Aorta (tissue), 5 donors: ENCODE data around the gene MIPOL1. TPM values are rescaled to one million over a fixed set of nuclear protein-coding genes. Genes with fewer than 3 reads are reported as not detected.

Source experiments
- ATAC-seq: fragments of 200-7000 bp; cut with Tn5 transposase; one replicate; pipeline ENCODE4 v1.9.1; 2022; ENCODE audit warnings: moderate library complexity; ENCODE audit not compliant: low FRiP score
- DNase-seq, 2 donors: peaks; one replicate each; pipeline ENCODE4 v3.0.0-alpha.2; 2020
- H3K27ac ChIP-seq, 2 donors: one replicate each; pipeline ENCODE4 v1.5.1; 2013; ENCODE audit warnings: low read length in 2 of 2, mild to moderate bottlenecking in 2 of 2, moderate library complexity in 2 of 2, control low read depth in 1 of 2, inconsistent platforms in 1 of 2, low read depth in 1 of 2
- H3K27me3 ChIP-seq, 2 donors: one replicate each; pipeline ENCODE4 v1.6.1; 2013; ENCODE audit warnings: control low read depth in 1 of 2, low read length in 1 of 2, mild to moderate bottlenecking in 1 of 2, moderate library complexity in 1 of 2; ENCODE audit not compliant: insufficient read depth in 2 of 2, control insufficient read depth in 1 of 2
- H3K36me3 ChIP-seq, 2 donors: one replicate each; pipeline ENCODE4 v1.6.1; 2013; ENCODE audit warnings: control low read depth in 1 of 2, low read length in 1 of 2, mild to moderate bottlenecking in 1 of 2; ENCODE audit not compliant: insufficient read depth in 2 of 2, control insufficient read depth in 1 of 2
- H3K4me1 ChIP-seq, 2 donors: one replicate each; pipeline ENCODE4 v1.6.1; 2013; ENCODE audit warnings: low read length in 2 of 2, control low read depth in 1 of 2, mild to moderate bottlenecking in 1 of 2, moderate library complexity in 1 of 2; ENCODE audit not compliant: insufficient read depth in 2 of 2, control insufficient read depth in 1 of 2
- H3K4me3 ChIP-seq, 2 donors: one replicate each; pipeline ENCODE4 v1.5.1; 2013; ENCODE audit warnings: low read length in 2 of 2, control low read depth in 1 of 2, mild to moderate bottlenecking in 1 of 2
- H3K9me3 ChIP-seq: one replicate; pipeline ENCODE4 v1.6.1; 2013; ENCODE audit warnings: mild to moderate bottlenecking, low read length; ENCODE audit not compliant: control insufficient read depth
- WGBS, 2 donors: extraction: QIAGEN DNeasy Blood & Tissue Kit; methylation state at CpG; one replicate each; pipeline ENCODE4 v1.1.7; 2013; 5-methylcytosine and 5-hydroxymethylcytosine counted together
- intact Hi-C, 2 donors: fragments of 100-400 bp; cut with DNase I; formaldehyde crosslinking; loops; one replicate each; pipeline versions ENCODE4 v1.14.2 to v1.15.0; 2022
- polyA plus RNA-seq, 2 donors: library from polyadenylated mRNA; stranded (reverse); fragments of 200-250 nt; gene quantifications; one replicate each; pipeline ENCODE4 v1.2.3, GENCODE V29; 2013
- total RNA-seq, 2 donors: library from RNA; stranded (reverse); fragmentation: NEBNext Ultra II Directional; extraction: Animal tissue kit (Norgen Biotek cat#: 25700); gene quantifications; one replicate each; pipeline ENCODE4 v1.2.1, GENCODE V29; 2021
- donor health status: healthy with polysubstance abuse.
- donor health status: Bipolar disorder and iron deficiency.
- donor health status: DM: no; HTN: no; CAD: no.
- donor health status: DM: no; HTN: no; CAD: no.
- donor health status: DM: yes; HTN: yes; CAD: no.

Gene MIPOL1
- total and polyA plus RNA-seq, 4 donors = 3.4 to 20.6 (median 11.9) TPM

DNA sequence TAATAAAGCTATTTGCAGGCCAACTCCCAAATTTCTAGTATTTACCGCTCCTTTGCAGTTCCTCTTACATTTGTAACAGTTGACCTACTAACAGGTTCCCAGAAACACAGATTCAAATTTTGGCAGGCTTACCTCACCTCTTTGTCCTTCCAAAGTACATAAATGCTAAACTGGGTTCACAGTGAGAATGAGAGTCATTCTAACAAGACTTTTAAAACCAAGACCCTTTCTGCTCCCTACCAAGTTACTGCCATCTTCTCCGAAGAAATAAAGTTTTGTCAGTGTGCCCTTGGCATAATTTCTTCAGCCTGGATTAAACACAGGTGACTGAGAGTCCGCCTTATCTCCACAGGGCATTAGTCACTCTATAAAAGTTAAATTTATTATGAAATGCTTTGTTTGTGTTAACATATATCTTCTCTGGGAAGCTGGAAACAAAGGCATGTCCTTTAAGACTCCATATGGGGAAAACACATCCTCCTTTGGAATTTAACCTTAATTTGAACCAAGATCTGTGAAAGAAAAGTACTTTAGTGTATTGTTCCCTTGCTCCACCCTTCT lies 369.2 kb downstream of the MIPOL1 start:
- intact Hi-C loops = no loop called here
- no peaks in the 10 kb centered on the region for H3K36me3 ChIP-seq
- ATAC-seq (no peak), DNase-seq (no peak)
- no peaks in the 10 kb centered on the region for H3K27me3 ChIP-seq
- H3K9me3 ChIP-seq = no peaks in the 10 kb centered on the region
- H3K4me1 ChIP-seq = no peaks in the 10 kb centered on the region
- no peak overlapping the region for H3K27ac ChIP-seq
- H3K4me3 ChIP-seq = no peak overlapping the region
- 6 to 9% methylated on average over 3 of the region's 3 CpGs for WGBS, 2 donors

DNA sequence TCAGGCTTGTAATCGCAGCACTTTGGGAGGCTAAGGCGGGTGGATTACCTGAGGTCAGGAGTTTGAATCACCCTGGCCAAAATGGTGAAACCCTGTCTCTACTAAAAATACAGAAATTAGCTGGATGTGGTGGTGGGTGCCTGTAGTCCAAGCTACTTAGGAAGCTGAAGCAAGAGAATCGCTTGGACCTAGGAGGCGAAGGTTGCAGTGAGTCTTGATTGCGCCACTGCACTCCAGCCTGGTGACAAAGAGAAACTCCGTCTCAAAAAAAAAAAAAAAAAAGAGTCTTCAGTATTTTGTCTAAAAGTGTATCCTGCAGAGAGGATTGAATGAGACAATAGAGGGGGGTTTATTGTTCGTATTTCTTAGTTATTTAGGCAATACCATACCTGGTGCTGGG lies 372.0 kb downstream of the MIPOL1 start:
- DNase-seq (no peak), ATAC-seq (no peak)
- intact Hi-C loops = no loop called here
- WGBS, 2 donors = 94 to 96% methylated on average over 7 of the region's 7 CpGs
- Histone ChIP-seq H3K4me3 (no peak overlapping the region), H3K4me1 (no peaks in the 10 kb centered on the region), H3K9me3 (no peaks in the 10 kb centered on the region), H3K27me3 (no peaks in the 10 kb centered on the region), H3K27ac (no peak overlapping the region), H3K36me3 (no peaks in the 10 kb centered on the region)

DNA sequence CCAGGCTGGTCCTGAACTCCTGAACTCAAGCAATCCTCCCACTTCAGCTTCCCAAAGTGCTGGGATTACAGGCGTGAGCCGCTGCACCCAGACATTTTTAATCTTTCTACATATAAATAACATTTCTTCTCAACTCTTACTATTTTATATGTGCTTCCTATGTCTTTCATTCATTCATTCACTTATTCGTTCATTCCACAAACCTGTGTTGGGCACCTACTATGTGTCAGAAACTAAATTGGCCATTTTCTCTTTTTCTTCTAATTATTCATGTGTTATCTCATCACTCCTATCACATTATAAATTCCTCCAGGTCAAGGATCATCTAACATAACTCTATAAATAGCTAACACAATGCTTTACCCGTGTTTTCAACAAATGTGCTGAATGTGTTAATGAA lies 373.7 kb downstream of the MIPOL1 start:
- Histone ChIP-seq H3K4me1 (no peaks in the 10 kb centered on the region), H3K36me3 (no peaks in the 10 kb centered on the region), H3K4me3 (no peak overlapping the region), H3K9me3 (no peaks in the 10 kb centered on the region), H3K27ac (no peak overlapping the region), H3K27me3 (no peaks in the 10 kb centered on the region)
- no peak for ATAC-seq
- WGBS, 2 donors = 95 to 97% methylated on average over 4 of the region's 4 CpGs
- intact Hi-C loops = no loop called here
- DNase-seq = no peak

DNA sequence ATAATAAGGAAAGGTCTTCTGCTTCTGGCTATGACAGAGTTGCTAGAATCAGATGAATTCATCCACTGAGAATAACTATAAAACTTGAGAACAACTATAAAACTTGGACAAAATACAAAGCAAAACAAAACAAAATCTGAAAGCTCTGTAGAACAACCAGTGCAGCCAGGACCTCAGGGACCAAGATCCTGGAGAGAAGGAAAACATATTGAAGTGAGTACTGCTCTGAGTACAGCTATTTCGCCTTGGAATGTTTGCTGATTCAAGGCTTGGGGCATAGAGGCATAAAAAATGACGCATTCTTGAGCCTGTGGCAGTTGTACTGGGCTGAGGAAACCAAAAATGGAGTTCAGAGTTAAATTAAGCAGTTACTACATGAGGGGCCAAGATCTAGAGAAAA lies 375.6 kb downstream of the MIPOL1 start:
- H3K27ac ChIP-seq = no peak overlapping the region
- intact Hi-C loops = no loop called here
- ATAC-seq (no peak), DNase-seq (no peak)
- H3K4me1 ChIP-seq = no peaks in the 10 kb centered on the region
- WGBS, 2 donors = 7 to 12% methylated on average over 2 of the region's 2 CpGs
- no peaks in the 10 kb centered on the region for H3K9me3 ChIP-seq
- H3K4me3 ChIP-seq = no peak overlapping the region
- no peaks in the 10 kb centered on the region for H3K27me3 ChIP-seq
- H3K36me3 ChIP-seq = no peaks in the 10 kb centered on the region

DNA sequence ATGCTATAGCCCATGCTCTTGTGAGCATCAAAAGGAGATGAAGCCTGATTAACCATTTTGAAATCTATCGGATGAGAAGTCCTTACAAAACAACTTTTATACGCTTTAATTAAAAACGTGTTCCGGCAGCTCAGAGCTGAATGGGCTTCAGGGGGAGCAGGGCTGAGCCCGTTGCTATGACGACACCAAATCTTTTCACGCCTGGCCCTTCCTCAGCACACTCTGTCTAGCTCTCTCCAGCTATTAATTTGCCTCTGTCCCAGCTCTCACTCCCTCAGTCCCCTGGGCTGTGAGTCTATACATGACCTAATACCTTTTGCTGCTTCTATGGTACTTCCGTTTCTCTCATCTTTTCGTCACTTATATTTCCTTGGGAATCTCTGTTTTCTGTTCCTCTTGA lies 381.5 kb downstream of the MIPOL1 start:
- Histone ChIP-seq H3K9me3 (no peaks in the 10 kb centered on the region), H3K4me3 (no peak overlapping the region), H3K27me3 (no peaks in the 10 kb centered on the region), H3K4me1 (no peaks in the 10 kb centered on the region), H3K27ac (no peak overlapping the region), H3K36me3 (no peaks in the 10 kb centered on the region)
- ATAC-seq (no peak), DNase-seq (no peak)
- 27 to 39% methylated on average over 9 of the region's 9 CpGs for WGBS, 2 donors
- intact Hi-C loops = no loop called here

DNA sequence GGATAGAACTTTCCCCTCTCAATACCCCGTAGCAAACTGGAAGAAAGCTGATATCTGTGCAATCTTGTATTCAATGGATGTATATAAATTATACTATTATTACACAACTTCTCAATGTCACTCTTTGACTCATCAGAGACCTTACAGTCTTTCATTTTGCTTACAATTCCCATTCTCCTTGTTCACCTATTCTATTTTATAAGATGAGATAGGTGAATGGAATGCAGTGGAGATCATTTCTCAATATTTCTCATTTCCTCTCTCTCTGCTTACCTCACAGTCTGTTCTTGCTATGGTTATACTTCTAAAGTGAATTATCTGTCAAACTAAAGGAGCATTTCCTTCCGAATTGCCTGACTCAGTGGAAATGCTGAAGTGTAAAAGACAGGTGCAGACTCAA lies 382.4 kb downstream of the MIPOL1 start:
- H3K9me3 ChIP-seq = no peaks in the 10 kb centered on the region
- DNase-seq (no peak), ATAC-seq (no peak)
- 91 to 98% methylated on average over 2 of the region's 2 CpGs for whole genome bisulfite sequencing, 2 donors
- no peaks in the 10 kb centered on the region for H3K27me3 ChIP-seq
- H3K27ac ChIP-seq = no peak overlapping the region
- H3K36me3 ChIP-seq = no peaks in the 10 kb centered on the region
- H3K4me3 ChIP-seq = no peak overlapping the region
- intact Hi-C loops = no loop called here
- H3K4me1 ChIP-seq = no peaks in the 10 kb centered on the region

DNA sequence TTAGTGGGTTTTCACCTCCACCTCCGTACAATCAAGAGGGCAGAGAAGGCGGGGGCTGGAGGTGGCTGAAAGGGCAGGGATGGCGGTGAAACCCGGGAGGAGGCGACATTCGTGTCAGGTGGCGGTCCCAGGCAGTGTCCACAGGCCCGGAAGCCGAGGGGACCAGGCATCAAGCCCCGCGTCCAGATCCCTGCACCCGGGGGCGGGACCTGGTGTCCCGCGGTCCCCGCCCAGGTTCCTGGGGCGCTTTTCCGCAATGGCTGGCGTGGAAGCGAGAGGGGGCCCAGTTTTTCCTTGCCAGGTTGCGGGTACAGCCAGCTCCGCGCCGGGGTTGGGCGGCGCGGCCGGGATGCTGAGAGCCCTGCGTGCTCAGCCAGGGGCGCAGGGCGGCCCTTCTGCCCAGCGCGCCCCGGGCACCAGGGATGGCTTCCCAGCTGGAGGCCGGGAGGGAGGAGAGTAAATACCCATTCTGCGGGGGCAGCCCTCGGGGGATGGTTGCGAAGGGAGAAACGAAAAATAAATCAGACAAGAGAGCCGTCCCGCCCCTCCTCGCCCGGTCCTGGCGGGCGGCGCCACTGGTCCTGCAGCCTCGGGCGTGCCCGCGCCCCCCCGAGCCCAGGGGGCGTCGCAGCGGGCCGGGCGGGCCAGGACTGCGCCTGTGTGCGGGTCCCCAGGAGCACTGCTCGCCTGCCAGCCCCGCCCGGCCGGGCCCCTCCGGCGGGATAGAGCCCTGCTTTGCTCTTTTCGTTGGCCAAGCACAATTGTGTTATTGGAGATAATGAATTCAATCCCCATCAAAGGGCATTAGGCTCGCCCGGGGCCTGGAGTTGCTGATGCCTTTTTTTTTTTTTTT lies 385.8 kb downstream of the MIPOL1 start:
- WGBS, 2 donors = 9 to 12% methylated on average over 61 to 67 of the region's 67 CpGs
- no peak overlapping the region for H3K27ac ChIP-seq
- H3K27me3 ChIP-seq = no peaks in the 10 kb centered on the region
- intact Hi-C loops = no loop called here
- no peaks in the 10 kb centered on the region for H3K36me3 ChIP-seq
- no peak overlapping the region for H3K4me3 ChIP-seq
- ATAC-seq = no peak
- no peaks in the 10 kb centered on the region for H3K4me1 ChIP-seq
- peak in 1 of 2 donors; percentile 69 for DNase-seq
- H3K9me3 ChIP-seq = peaks cover 3% of the 10 kb centered on the region

DNA sequence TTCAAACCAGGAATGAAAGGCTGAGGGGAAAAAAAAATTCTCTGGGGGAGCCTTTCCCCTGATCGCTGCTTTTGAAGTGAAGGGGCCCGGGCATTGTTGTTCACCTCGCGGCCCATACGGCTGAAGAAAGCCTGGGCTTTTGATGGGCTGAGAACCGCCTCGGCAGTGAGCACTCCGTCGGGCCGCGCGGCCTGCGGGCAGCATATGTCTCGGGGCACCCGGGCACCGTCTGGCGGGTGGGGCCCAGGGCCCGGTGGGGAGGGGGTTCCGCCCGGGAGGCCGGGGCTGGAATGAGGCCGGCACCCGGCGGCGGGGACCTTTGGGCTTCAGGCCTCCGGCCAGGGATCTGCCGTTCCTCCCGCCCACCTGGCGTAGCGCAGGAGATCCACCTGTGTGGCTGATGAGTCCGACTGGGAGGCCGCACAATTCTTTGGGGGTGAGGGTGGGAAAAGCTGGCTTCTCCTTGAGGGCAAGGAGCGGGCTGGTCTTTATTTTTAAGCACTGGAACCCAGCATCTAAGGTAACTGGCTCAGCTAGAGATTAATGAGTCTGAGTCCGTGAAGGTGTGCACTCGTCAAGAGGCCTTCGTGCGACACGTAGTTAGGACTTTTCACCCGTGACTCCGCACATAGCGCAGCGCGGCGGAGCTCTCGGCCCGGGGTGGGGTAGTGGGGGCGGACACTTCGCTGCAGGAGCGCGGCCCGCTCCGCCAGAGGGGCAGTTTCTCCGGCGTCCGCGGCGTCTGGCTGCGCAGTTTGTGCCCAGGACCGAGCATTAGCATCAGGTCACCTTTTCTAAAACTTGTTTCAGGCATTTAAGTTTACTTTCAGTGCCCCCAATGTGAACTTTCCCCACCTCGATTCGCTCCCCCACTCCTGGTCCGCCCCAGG lies 386.7 kb downstream of the MIPOL1 start:
- WGBS, 2 donors = 9 to 12% methylated on average over 62 of the region's 62 CpGs
- Histone ChIP-seq H3K36me3 (no peaks in the 10 kb centered on the region), H3K27me3 (no peaks in the 10 kb centered on the region), H3K4me1 (no peaks in the 10 kb centered on the region), H3K9me3 (peaks cover 3% of the 10 kb centered on the region), H3K4me3 (no peak overlapping the region), H3K27ac (no peak overlapping the region)
- intact Hi-C loops = no loop called here
- DNase-seq (peak; percentile 38 to 73), ATAC-seq (peak; percentile 52)
